Stimulated activated naive B cell treated with anti-CD40 and anti-IgM and Interleukin-4, amounts not matched to agents 10 μg/mL and 1 μg/mL and 100 μg/mL, for 72 hours (primary cell): ENCODE data around the gene SPTBN4.

Experiments used
- ATAC-seq, 2 donors: fragments of 150-1000 bp; cut with Tn5 transposase; replicated peaks; 2 replicates each; pipeline ENCODE4 v1.10.0; 2021; ENCODE audit warnings: moderate library complexity in 1 of 2
- DNase-seq: peaks from one replicate; pipeline ENCODE4 v3.0.0; 2021
- H3K27ac Mint-ChIP-seq: one replicate; pipeline ENCODE4 v1.8.0; 2022; ENCODE audit warnings: mild to moderate bottlenecking, mixed read lengths
- H3K27me3 Mint-ChIP-seq, 2 donors: one replicate each; pipeline ENCODE4 v1.8.0; 2022; ENCODE audit warnings: mixed read lengths in 2 of 2
- H3K36me3 Mint-ChIP-seq, 2 donors: one replicate each; pipeline ENCODE4 v1.8.0; 2022; ENCODE audit warnings: mixed read lengths in 2 of 2, mild to moderate bottlenecking in 1 of 2
- H3K4me1 Mint-ChIP-seq, 2 donors: one replicate each; pipeline ENCODE4 v1.8.0; 2022; ENCODE audit warnings: mixed read lengths in 2 of 2, mild to moderate bottlenecking in 1 of 2
- H3K4me3 Mint-ChIP-seq, 2 donors: one replicate each; pipeline ENCODE4 v1.8.0; 2022; ENCODE audit warnings: mild to moderate bottlenecking in 2 of 2, mixed read lengths in 2 of 2, moderate library complexity in 1 of 2
- H3K9me3 Mint-ChIP-seq, 2 donors: one replicate each; pipeline ENCODE4 v1.8.0; 2022; ENCODE audit warnings: mixed read lengths in 2 of 2, mild to moderate bottlenecking in 1 of 2

Gene SPTBN4

GRCh38 chr19:40607311-40608239, 140.8 kb downstream of the SPTBN4 start:
- Mint-ChIP-seq H3K9me3 (peaks cover 2 to 3% of the 10 kb centered on the region in 2 donors), H3K4me1 (peaks cover 45 to 60% of the 10 kb centered on the region in 2 donors), H3K4me3 (peak overlapping the region; percentile 25 to 27), H3K27ac (peak overlapping the region; percentile 82), H3K27me3 (peaks cover 10 to 23% of the 10 kb centered on the region in 2 donors), H3K36me3 (peaks cover 0 to 2% of the 10 kb centered on the region in 2 donors)
- ATAC-seq (no peak), DNase-seq (no peak)

- peaks cover 0 to 2% of the 10 kb centered on the region in 2 donors for H3K36me3 Mint-ChIP-seq
- H3K9me3 Mint-ChIP-seq = peaks cover 2 to 3% of the 10 kb centered on the region in 2 donors
- H3K27ac Mint-ChIP-seq = peak overlapping the region; percentile 82
- no peak for DNase-seq
- H3K4me3 Mint-ChIP-seq = peak overlapping the region; percentile 3 to 26
- peaks cover 6 to 23% of the 10 kb centered on the region in 2 donors for H3K27me3 Mint-ChIP-seq
- peaks cover 45 to 60% of the 10 kb centered on the region in 2 donors for H3K4me1 Mint-ChIP-seq
- no peak for ATAC-seq
Measured at GRCh38 chr19:40608240-40608621, 141.4 kb downstream of the SPTBN4 start.

GRCh38 chr19:40608957-40609356, 142.2 kb downstream of the SPTBN4 start:
- Mint-ChIP-seq H3K27ac (peak overlapping the region; percentile 91), H3K27me3 (peaks cover 3 to 18% of the 10 kb centered on the region in 2 donors), H3K9me3 (peaks cover 2 to 3% of the 10 kb centered on the region in 2 donors), H3K4me3 (peak overlapping the region; percentile 80 to 86), H3K36me3 (peaks cover 0 to 2% of the 10 kb centered on the region in 2 donors), H3K4me1 (peaks cover 41 to 60% of the 10 kb centered on the region in 2 donors)
- DNase-seq (no peak), ATAC-seq (no peak)

- H3K36me3 Mint-ChIP-seq = peaks cover 0 to 3% of the 10 kb centered on the region in 2 donors
- DNase-seq = peak; percentile 84
- H3K4me3 Mint-ChIP-seq = peak overlapping the region; percentile 80 to 86
- H3K27ac Mint-ChIP-seq = peak overlapping the region; percentile 91
- ATAC-seq = peak; percentile 59 to 73
- H3K4me1 Mint-ChIP-seq = peaks cover 45 to 58% of the 10 kb centered on the region in 2 donors
- no peaks in the 10 kb centered on the region for H3K9me3 Mint-ChIP-seq
- H3K27me3 Mint-ChIP-seq = peaks cover 0 to 14% of the 10 kb centered on the region in 2 donors
Measured at GRCh38 chr19:40609561-40610395, 143.0 kb downstream of the SPTBN4 start.

GRCh38 chr19:40610396-40611064, 143.7 kb downstream of the SPTBN4 start:
- H3K27ac Mint-ChIP-seq = peak overlapping the region; percentile 91
- DNase-seq = no peak
- ATAC-seq = peak; percentile 11 to 24
- peak overlapping the region; percentile 80 to 86 for H3K4me3 Mint-ChIP-seq
- peaks cover 0 to 4% of the 10 kb centered on the region in 2 donors for H3K36me3 Mint-ChIP-seq
- peaks cover 45 to 56% of the 10 kb centered on the region in 2 donors for H3K4me1 Mint-ChIP-seq
- no peaks in the 10 kb centered on the region for H3K9me3 Mint-ChIP-seq
- peaks cover 0 to 14% of the 10 kb centered on the region in 2 donors for H3K27me3 Mint-ChIP-seq

- Mint-ChIP-seq H3K9me3 (no peaks in the 10 kb centered on the region), H3K4me1 (peaks cover 43 to 50% of the 10 kb centered on the region in 2 donors), H3K27ac (no peak overlapping the region), H3K36me3 (peaks cover 4% of the 10 kb centered on the region in 2 donors), H3K4me3 (no peak overlapping the region), H3K27me3 (peaks cover 0 to 14% of the 10 kb centered on the region in 2 donors)
- DNase-seq (no peak), ATAC-seq (no peak)
Measured at GRCh38 chr19:40611096-40611495, 144.3 kb downstream of the SPTBN4 start.

GRCh38 chr19:40611900-40612698, 145.3 kb downstream of the SPTBN4 start:
- H3K4me3 Mint-ChIP-seq = no peak overlapping the region
- ATAC-seq = no peak
- H3K9me3 Mint-ChIP-seq = no peaks in the 10 kb centered on the region
- no peak overlapping the region for H3K27ac Mint-ChIP-seq
- H3K27me3 Mint-ChIP-seq = peaks cover 0 to 10% of the 10 kb centered on the region in 2 donors
- H3K4me1 Mint-ChIP-seq = peaks cover 42 to 49% of the 10 kb centered on the region in 2 donors
- peaks cover 4 to 8% of the 10 kb centered on the region in 2 donors for H3K36me3 Mint-ChIP-seq
- DNase-seq = no peak

GRCh38 chr19:40612831-40613689, 146.3 kb downstream of the SPTBN4 start:
- H3K27ac Mint-ChIP-seq = peak overlapping the region; percentile 97
- H3K9me3 Mint-ChIP-seq = no peaks in the 10 kb centered on the region
- peaks cover 4 to 6% of the 10 kb centered on the region in 2 donors for H3K36me3 Mint-ChIP-seq
- peaks cover 0 to 1% of the 10 kb centered on the region in 2 donors for H3K27me3 Mint-ChIP-seq
- peaks cover 37 to 49% of the 10 kb centered on the region in 2 donors for H3K4me1 Mint-ChIP-seq
- DNase-seq (peak; percentile 70), ATAC-seq (peak; percentile 20 to 28)
- peak overlapping the region; percentile 89 to 93 for H3K4me3 Mint-ChIP-seq

GRCh38 chr19:40613690-40614621, 147.2 kb downstream of the SPTBN4 start:
- Mint-ChIP-seq H3K36me3 (peaks cover 4 to 6% of the 10 kb centered on the region in 2 donors), H3K27me3 (no peaks in the 10 kb centered on the region), H3K4me1 (peaks cover 34 to 45% of the 10 kb centered on the region in 2 donors), H3K9me3 (no peaks in the 10 kb centered on the region), H3K27ac (peak overlapping the region; percentile 97), H3K4me3 (peak overlapping the region; percentile 89 to 93)
- ATAC-seq (peak; percentile 71 to 75), DNase-seq (peak; percentile 80)

- peak; percentile 58 for DNase-seq
- Mint-ChIP-seq H3K27ac (peak overlapping the region; percentile 97), H3K4me3 (peak overlapping the region; percentile 89 to 93), H3K27me3 (no peaks in the 10 kb centered on the region), H3K36me3 (peaks cover 11 to 13% of the 10 kb centered on the region in 2 donors), H3K9me3 (no peaks in the 10 kb centered on the region), H3K4me1 (peaks cover 36 to 44% of the 10 kb centered on the region in 2 donors)
- peak in 1 of 2 donors; percentile 20 for ATAC-seq
Measured at GRCh38 chr19:40614622-40615411, 148.0 kb downstream of the SPTBN4 start.

GRCh38 chr19:40616178-40616577, 149.4 kb downstream of the SPTBN4 start:
- Mint-ChIP-seq H3K27me3 (no peaks in the 10 kb centered on the region), H3K9me3 (no peaks in the 10 kb centered on the region), H3K36me3 (peaks cover 15 to 20% of the 10 kb centered on the region in 2 donors), H3K4me1 (peaks cover 26 to 33% of the 10 kb centered on the region in 2 donors), H3K4me3 (no peak overlapping the region), H3K27ac (no peak overlapping the region)
- ATAC-seq = no peak
- no peak for DNase-seq
